ENCODE results near the gene KCNJ12.
"Not testable (repeated sequence)": the region's sequence is repeated elsewhere in the genome, so short reads cannot be mapped to it uniquely, and the experiment has no call there.

Gene KCNJ12

DNA sequence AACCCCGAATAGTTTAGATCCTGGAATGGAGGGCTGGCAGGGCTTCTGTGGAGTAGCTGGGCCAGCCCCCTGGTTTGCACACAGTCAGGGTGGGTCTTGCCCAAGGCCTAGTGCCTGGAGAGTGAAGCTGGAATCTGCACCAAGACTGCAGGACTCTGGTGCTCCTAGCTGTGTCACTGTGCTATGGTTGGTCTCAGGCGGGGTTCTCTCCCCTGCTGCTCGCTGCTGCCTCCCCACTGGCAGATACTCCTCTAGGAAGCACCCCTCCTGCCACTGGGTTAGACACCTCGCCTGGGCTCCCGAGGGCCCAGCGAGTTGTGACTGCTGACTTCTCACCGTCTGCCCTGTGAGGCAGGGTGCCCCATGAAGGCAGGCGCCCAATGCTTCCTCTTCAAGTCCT, 27.9 kb downstream of the KCNJ12 start:
- POLR2A ChIA-PET; H3K27ac ChIP-seq (ENCODE audit: extremely low read depth, low read depth, low read length); H3K4me1 ChIP-seq (ENCODE audit: control insufficient read depth, insufficient read depth, low read length); CTCF ChIA-PET; H3K9me3 ChIP-seq (ENCODE audit: control insufficient read depth, insufficient read depth, low read depth, low read length); H3K4me3 ChIP-seq (ENCODE audit: low read depth, low read length); H3K36me3 ChIP-seq (ENCODE audit: control insufficient read depth in 2 of 2, insufficient read depth in 1 of 2, low read length in 2 of 2): not testable (repeated sequence)
- TF ChIP-seq ZIC2 (tag by site-specific recombination; IDR thresholded peaks at IDR 0.05) = peak; percentile 43; the same call in 1 of the 2 replicates

GRCh38 chr17:21404539-21404938, 28.4 kb downstream of the KCNJ12 start:
- H3K4me3 ChIP-seq (ENCODE audit: low read depth, low read length); POLR2A ChIA-PET; CTCF ChIA-PET; H3K27ac ChIP-seq (ENCODE audit: extremely low read depth, low read depth, low read length); H3K4me1 ChIP-seq (ENCODE audit: control insufficient read depth, insufficient read depth, low read length); H3K36me3 ChIP-seq (ENCODE audit: control insufficient read depth in 2 of 2, insufficient read depth in 1 of 2, low read length in 2 of 2); H3K9me3 ChIP-seq (ENCODE audit: control insufficient read depth, insufficient read depth, low read depth, low read length): not testable (repeated sequence)

DNA sequence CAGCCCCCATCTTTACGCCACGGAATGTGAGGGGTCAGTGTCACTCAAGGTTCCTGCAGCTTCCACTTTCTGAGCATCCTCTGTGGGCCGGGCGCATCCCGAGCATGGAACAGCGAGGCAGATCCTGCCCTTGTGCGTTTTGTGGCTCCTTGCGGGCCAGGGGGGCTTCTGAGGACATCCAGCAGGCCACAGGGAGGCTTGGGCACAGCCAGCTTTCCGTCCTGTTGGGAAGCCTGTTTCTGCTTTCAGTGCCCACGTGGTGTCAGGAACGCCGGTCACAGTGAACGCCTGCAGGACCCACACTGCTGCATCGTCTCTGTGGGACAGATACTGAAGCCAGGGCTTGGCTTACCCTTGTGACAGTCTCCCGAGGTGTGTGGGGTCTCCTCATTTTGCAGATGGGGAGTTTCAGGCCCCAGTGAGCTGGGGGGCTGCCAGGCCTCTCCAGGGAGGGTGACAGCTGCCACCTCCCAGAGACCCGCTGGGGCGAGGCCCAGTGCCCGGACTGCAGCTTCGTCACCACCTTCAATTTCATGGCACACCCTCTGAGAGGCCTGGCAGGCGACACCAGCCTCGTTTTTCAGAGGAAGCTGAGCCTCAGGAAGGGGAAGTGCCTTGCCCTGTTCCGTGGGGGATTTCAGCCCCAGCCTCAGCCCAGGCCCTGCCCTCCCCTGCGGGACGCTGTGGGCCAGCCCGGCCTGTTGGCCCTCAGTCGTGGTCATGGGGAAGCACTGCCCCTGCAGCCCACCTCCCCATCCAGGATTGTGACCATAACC, 29.0 kb downstream of the KCNJ12 start:
- H3K27ac ChIP-seq (ENCODE audit: extremely low read depth, low read depth, low read length); H3K9me3 ChIP-seq (ENCODE audit: control insufficient read depth, insufficient read depth, low read depth, low read length); H3K4me1 ChIP-seq (ENCODE audit: control insufficient read depth, insufficient read depth, low read length); H3K4me3 ChIP-seq (ENCODE audit: low read depth, low read length); POLR2A ChIA-PET; H3K36me3 ChIP-seq (ENCODE audit: control insufficient read depth in 2 of 2, insufficient read depth in 1 of 2, low read length in 2 of 2); CTCF ChIA-PET: not testable (repeated sequence)

DNA sequence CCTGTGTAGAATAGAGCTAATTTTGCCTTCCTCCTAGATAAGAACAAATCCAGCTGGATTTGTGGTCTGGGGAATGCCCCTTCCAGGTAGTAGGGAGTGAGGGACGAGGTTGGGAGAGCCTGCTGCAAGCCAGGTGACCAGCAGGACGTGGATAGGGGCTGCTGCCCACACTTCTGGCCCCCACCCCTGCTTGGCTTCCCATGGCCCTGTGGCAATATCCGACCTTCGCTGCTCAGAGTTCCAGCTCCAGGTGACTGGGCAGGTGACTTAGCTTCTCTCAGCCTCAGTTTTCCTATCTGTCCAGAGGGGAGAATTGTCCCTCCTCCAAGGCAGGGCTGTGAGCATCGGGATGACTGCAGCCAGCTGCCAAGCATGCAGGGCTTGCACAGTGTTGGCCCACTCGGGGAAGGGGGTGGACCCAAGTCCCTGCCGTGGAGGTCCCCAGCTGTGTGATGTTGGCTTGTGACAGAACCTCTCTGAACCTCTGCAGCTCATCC, 29.8 kb downstream of the KCNJ12 start:
- H3K36me3 ChIP-seq (ENCODE audit: control insufficient read depth in 2 of 2, insufficient read depth in 1 of 2, low read length in 2 of 2); H3K9me3 ChIP-seq (ENCODE audit: control insufficient read depth, insufficient read depth, low read depth, low read length); H3K27ac ChIP-seq (ENCODE audit: extremely low read depth, low read depth, low read length); CTCF ChIA-PET; H3K4me1 ChIP-seq (ENCODE audit: control insufficient read depth, insufficient read depth, low read length); H3K4me3 ChIP-seq (ENCODE audit: low read depth, low read length): not testable (repeated sequence)
- POLR2A ChIA-PET = interaction anchor here (0.6 kb wide), 1 partner anchor 11 kb away, joined by 3 read pairs; no protein-coding TSS in a partner anchor

GRCh38 chr17:21406616-21407404, 30.7 kb downstream of the KCNJ12 start:
- H3K27ac ChIP-seq (ENCODE audit: extremely low read depth, low read depth, low read length); H3K36me3 ChIP-seq (ENCODE audit: control insufficient read depth in 2 of 2, insufficient read depth in 1 of 2, low read length in 2 of 2); H3K9me3 ChIP-seq (ENCODE audit: control insufficient read depth, insufficient read depth, low read depth, low read length); H3K4me3 ChIP-seq (ENCODE audit: low read depth, low read length); CTCF ChIA-PET; H3K4me1 ChIP-seq (ENCODE audit: control insufficient read depth, insufficient read depth, low read length): not testable (repeated sequence)
- TF ChIP-seq EGR2 (tag by site-specific recombination; IDR thresholded peaks at IDR 0.05; ENCODE audit: low read depth) = peak; percentile 88
- 0 out of 2 replicates have a peak, but pooled peaks have one; percentile 9 for TF ChIP-seq ZNF366 (tag by site-specific recombination; conservative IDR thresholded peaks at IDR 0.05)
- TF ChIP-seq ZFHX2 (tag by site-specific recombination; conservative IDR thresholded peaks at IDR 0.05) = peak; percentile 57
- POLR2A ChIA-PET = interaction anchor here (0.6 kb wide), 1 partner anchor 12 kb away, joined by 3 read pairs; no protein-coding TSS in a partner anchor

DNA sequence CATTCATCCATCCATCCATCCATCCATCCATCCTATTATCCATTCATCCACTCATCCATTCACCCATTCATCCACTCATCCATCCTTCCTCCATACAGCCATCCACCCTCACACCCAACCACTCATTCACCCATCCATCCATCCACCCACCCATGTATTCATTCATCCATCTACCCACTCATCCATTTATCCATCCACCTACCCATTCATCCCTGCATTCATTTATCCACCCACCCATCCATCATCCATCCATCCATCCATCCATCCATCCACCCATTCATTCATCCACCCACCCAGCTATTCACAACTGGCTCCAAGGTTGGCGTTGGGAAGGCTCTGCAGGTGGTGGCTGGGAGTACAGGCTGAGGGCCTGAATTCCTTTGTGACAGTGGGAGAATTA, 31.6 kb downstream of the KCNJ12 start:
- H3K36me3 ChIP-seq (ENCODE audit: control insufficient read depth in 2 of 2, insufficient read depth in 1 of 2, low read length in 2 of 2); CTCF ChIA-PET; H3K4me1 ChIP-seq (ENCODE audit: control insufficient read depth, insufficient read depth, low read length); H3K9me3 ChIP-seq (ENCODE audit: control insufficient read depth, insufficient read depth, low read depth, low read length); POLR2A ChIA-PET; H3K4me3 ChIP-seq (ENCODE audit: low read depth, low read length); H3K27ac ChIP-seq (ENCODE audit: extremely low read depth, low read depth, low read length): not testable (repeated sequence)
- TF ChIP-seq ZFHX2 (tag by site-specific recombination; conservative IDR thresholded peaks at IDR 0.05) (peak; percentile 89), ZBTB17 (tag by site-specific recombination; IDR thresholded peaks at IDR 0.05) (peak; percentile 69; the same call in 1 of the 2 replicates), EGR2 (tag by site-specific recombination; IDR thresholded peaks at IDR 0.05; ENCODE audit: low read depth) (peak; percentile 100), ZNF366 (tag by site-specific recombination; conservative IDR thresholded peaks at IDR 0.05) (peak; percentile 83)

GRCh38 chr17:21408224-21408623, 32.1 kb downstream of the KCNJ12 start:
- CTCF ChIA-PET; H3K4me3 ChIP-seq (ENCODE audit: low read depth, low read length); H3K27ac ChIP-seq (ENCODE audit: extremely low read depth, low read depth, low read length); H3K36me3 ChIP-seq (ENCODE audit: control insufficient read depth in 2 of 2, insufficient read depth in 1 of 2, low read length in 2 of 2); H3K9me3 ChIP-seq (ENCODE audit: control insufficient read depth, insufficient read depth, low read depth, low read length); H3K4me1 ChIP-seq (ENCODE audit: control insufficient read depth, insufficient read depth, low read length); POLR2A ChIA-PET: not testable (repeated sequence)
